Liver (tissue), 9 donors: ENCODE results near the gene FER. TPM values are rescaled to one million over a fixed set of nuclear protein-coding genes. Genes with fewer than 3 reads are reported as not detected.

ENCODE experiments used
- DNase-seq: peaks from one replicate; pipeline ENCODE4 v3.0.0-alpha.2; 2017; ENCODE audit warnings: low spot score
- H3K27ac ChIP-seq, 2 donors: one replicate each; pipeline ENCODE4 v1.7.0; 2013; ENCODE audit warnings: inconsistent platforms in 2 of 2, low read length in 2 of 2, control low read depth in 1 of 2, low read depth in 1 of 2, mild to moderate bottlenecking in 1 of 2
- H3K27me3 ChIP-seq, 4 donors: one replicate each; pipeline versions ENCODE4 v1.6.1 to v1.7.0; 2013; ENCODE audit warnings: low read length in 3 of 4, inconsistent platforms in 1 of 4, mild to moderate bottlenecking in 1 of 4, moderate library complexity in 1 of 4; ENCODE audit not compliant: control insufficient read depth in 4 of 4, insufficient read depth in 4 of 4
- H3K36me3 ChIP-seq, 4 donors: one replicate each; pipeline versions ENCODE4 v1.6.1 to v1.7.0; 2013; ENCODE audit warnings: low read length in 3 of 4, mild to moderate bottlenecking in 3 of 4, low read depth in 1 of 4, moderate library complexity in 1 of 4; ENCODE audit not compliant: control insufficient read depth in 4 of 4, insufficient read depth in 3 of 4
- H3K4me1 ChIP-seq, 4 donors: one replicate each; pipeline versions ENCODE4 v1.6.1 to v1.7.0; 2013; ENCODE audit warnings: low read length in 3 of 4, mild to moderate bottlenecking in 3 of 4, moderate library complexity in 1 of 4; ENCODE audit not compliant: control insufficient read depth in 4 of 4, insufficient read depth in 4 of 4
- H3K4me3 ChIP-seq, 3 donors: one replicate each; pipeline versions ENCODE4 v1.6.1 to v1.7.0; 2013; ENCODE audit warnings: low read length in 3 of 3, control low read depth in 1 of 3, low read depth in 1 of 3, mild to moderate bottlenecking in 1 of 3
- H3K9ac ChIP-seq, 2 donors: one replicate each; pipeline ENCODE4 v1.7.0; 2013; ENCODE audit warnings: low read length in 2 of 2, mild to moderate bottlenecking in 2 of 2, moderate library complexity in 2 of 2, control low read depth in 1 of 2, low read depth in 1 of 2
- H3K9me3 ChIP-seq, 4 donors: one replicate each; pipeline versions ENCODE4 v1.6.1 to v1.7.0; 2013; ENCODE audit warnings: low read length in 3 of 4; ENCODE audit not compliant: control insufficient read depth in 4 of 4
- CTCF ChIP-seq: fragments of 150-350 bp; IDR thresholded peaks from 2 replicates; pipeline ENCODE4 v1.5.1; 2017; ENCODE audit warnings: improper control_type of control experiment, low read depth, low read length; ENCODE audit not compliant: missing input control
- FOXA1 ChIP-seq: IDR thresholded peaks from 2 replicates; pipeline ENCODE4 v1.6.1; 2016; ENCODE audit warnings: antibody characterized with exemption
- JUND ChIP-seq, 2 donors: IDR thresholded peaks; 2 replicates each; pipeline ENCODE4 v1.6.1; 2016; ENCODE audit warnings: antibody characterized with exemption in 2 of 2
- RAD21 ChIP-seq, 2 donors: IDR thresholded peaks; 2 replicates each; pipeline ENCODE4 v1.6.1; 2016; ENCODE audit warnings: antibody characterized with exemption in 2 of 2, mild to moderate bottlenecking in 2 of 2
- RXRA ChIP-seq, 2 donors: IDR thresholded peaks; 2 replicates each; pipeline ENCODE4 v1.6.1; 2017 to 2018; ENCODE audit warnings: antibody characterized with exemption in 2 of 2, mild to moderate bottlenecking in 1 of 2
- SP1 ChIP-seq: IDR thresholded peaks from 2 replicates; pipeline ENCODE4 v1.6.1; 2018; ENCODE audit warnings: antibody characterized with exemption, mild to moderate bottlenecking
- TAF1 ChIP-seq: conservative IDR thresholded peaks from 2 replicates; pipeline ENCODE4 v1.6.1; 2016; ENCODE audit warnings: antibody characterized with exemption, mild to moderate bottlenecking
- YY1 ChIP-seq: IDR thresholded peaks from 2 replicates; pipeline ENCODE4 v1.6.1; 2016; ENCODE audit warnings: antibody characterized with exemption, mild to moderate bottlenecking
- WGBS: extraction: QIAGEN DNeasy Blood & Tissue Kit; methylation state at CpG from one replicate; pipeline ENCODE4 v1.1.7; 2013; 5-methylcytosine and 5-hydroxymethylcytosine counted together
- polyA plus RNA-seq, 2 donors: library from polyadenylated mRNA; stranded (reverse) in 1 of 2; unstranded in 1 of 2; fragments of 200-250 nt in 1 of 2; fragments of >200 nt in 1 of 2; fragmentation: Nextera tagmentation in 1 of 2; extraction: Ambion mirVana in 1 of 2; gene quantifications; one replicate each; pipeline versions ENCODE4 v1.2.1 to v1.2.3, GENCODE V29; 2013 to 2015
- total RNA-seq, 2 donors: library from RNA; depleted of rRNA; stranded (reverse); fragments of >200 nt; gene quantifications; one replicate each; pipeline ENCODE4 v1.2.3, GENCODE V29; 2014
- TF ChIP-seq, protein P1 (sequence below): IDR thresholded peaks from 2 replicates; pipeline ENCODE4 v1.6.1; 2016; ENCODE audit warnings: antibody characterized with exemption, mild to moderate bottlenecking
- TF ChIP-seq, protein P2 (sequence below): IDR thresholded peaks from 2 replicates; pipeline ENCODE4 v1.6.1; 2016; ENCODE audit warnings: antibody characterized with exemption
- TF ChIP-seq, protein P3 (sequence below): IDR thresholded peaks from 2 replicates; pipeline ENCODE4 v1.6.1; 2016; ENCODE audit warnings: antibody characterized with exemption
- donor health status: healthy.
- donor health status: healthy.
- donor health status: healthy.
- donor health status: healthy.
- donor health status: healthy.

Gene FER
- total and polyA plus RNA-seq, 4 donors, result 0.83 to 9.8 (median 5.9) TPM

GRCh38 chr5:108822211-108822947 is 74.7 kb downstream of the FER start:
- no peaks in the 10 kb centered on the region for H3K27me3 ChIP-seq
- 87% methylated on average over 7 of the region's 7 CpGs for WGBS
- H3K4me3 ChIP-seq, result no peak overlapping the region
- no peaks in the 10 kb centered on the region for H3K4me1 ChIP-seq
- no peak overlapping the region for H3K9ac ChIP-seq
- DNase-seq, result no peak
- no peaks in the 10 kb centered on the region for H3K36me3 ChIP-seq
- H3K27ac ChIP-seq, result no peak overlapping the region
- H3K9me3 ChIP-seq, result no peaks in the 10 kb centered on the region
- no peak for TF ChIP-seq YY1
- TF ChIP-seq, protein P1, sequence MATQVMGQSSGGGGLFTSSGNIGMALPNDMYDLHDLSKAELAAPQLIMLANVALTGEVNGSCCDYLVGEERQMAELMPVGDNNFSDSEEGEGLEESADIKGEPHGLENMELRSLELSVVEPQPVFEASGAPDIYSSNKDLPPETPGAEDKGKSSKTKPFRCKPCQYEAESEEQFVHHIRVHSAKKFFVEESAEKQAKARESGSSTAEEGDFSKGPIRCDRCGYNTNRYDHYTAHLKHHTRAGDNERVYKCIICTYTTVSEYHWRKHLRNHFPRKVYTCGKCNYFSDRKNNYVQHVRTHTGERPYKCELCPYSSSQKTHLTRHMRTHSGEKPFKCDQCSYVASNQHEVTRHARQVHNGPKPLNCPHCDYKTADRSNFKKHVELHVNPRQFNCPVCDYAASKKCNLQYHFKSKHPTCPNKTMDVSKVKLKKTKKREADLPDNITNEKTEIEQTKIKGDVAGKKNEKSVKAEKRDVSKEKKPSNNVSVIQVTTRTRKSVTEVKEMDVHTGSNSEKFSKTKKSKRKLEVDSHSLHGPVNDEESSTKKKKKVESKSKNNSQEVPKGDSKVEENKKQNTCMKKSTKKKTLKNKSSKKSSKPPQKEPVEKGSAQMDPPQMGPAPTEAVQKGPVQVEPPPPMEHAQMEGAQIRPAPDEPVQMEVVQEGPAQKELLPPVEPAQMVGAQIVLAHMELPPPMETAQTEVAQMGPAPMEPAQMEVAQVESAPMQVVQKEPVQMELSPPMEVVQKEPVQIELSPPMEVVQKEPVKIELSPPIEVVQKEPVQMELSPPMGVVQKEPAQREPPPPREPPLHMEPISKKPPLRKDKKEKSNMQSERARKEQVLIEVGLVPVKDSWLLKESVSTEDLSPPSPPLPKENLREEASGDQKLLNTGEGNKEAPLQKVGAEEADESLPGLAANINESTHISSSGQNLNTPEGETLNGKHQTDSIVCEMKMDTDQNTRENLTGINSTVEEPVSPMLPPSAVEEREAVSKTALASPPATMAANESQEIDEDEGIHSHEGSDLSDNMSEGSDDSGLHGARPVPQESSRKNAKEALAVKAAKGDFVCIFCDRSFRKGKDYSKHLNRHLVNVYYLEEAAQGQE, result no peak

GRCh38 chr5:108827131-108827530 is 79.4 kb downstream of the FER start:
- H3K9ac ChIP-seq, result no peak overlapping the region
- TF ChIP-seq JUND (IDR thresholded peaks at IDR 0.05) (no peak), SP1 (no peak), RAD21 (IDR thresholded peaks at IDR 0.05) (no peak), YY1 (no peak), FOXA1 (no peak), TAF1 (no peak), CTCF (no peak), RXRA (IDR thresholded peaks at IDR 0.05) (no peak)
- TF ChIP-seq, protein P2, sequence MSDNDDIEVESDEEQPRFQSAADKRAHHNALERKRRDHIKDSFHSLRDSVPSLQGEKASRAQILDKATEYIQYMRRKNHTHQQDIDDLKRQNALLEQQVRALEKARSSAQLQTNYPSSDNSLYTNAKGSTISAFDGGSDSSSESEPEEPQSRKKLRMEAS, result no peak
- TF ChIP-seq, protein P3, sequence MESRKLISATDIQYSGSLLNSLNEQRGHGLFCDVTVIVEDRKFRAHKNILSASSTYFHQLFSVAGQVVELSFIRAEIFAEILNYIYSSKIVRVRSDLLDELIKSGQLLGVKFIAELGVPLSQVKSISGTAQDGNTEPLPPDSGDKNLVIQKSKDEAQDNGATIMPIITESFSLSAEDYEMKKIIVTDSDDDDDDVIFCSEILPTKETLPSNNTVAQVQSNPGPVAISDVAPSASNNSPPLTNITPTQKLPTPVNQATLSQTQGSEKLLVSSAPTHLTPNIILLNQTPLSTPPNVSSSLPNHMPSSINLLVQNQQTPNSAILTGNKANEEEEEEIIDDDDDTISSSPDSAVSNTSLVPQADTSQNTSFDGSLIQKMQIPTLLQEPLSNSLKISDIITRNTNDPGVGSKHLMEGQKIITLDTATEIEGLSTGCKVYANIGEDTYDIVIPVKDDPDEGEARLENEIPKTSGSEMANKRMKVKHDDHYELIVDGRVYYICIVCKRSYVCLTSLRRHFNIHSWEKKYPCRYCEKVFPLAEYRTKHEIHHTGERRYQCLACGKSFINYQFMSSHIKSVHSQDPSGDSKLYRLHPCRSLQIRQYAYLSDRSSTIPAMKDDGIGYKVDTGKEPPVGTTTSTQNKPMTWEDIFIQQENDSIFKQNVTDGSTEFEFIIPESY, result no peak
- 83% methylated on average over 1 of the region's 1 CpG for WGBS

More at GRCh38 chr5:108827131-108827530, 79.4 kb downstream of the FER start:
- Histone ChIP-seq H3K27ac (no peak overlapping the region), H3K4me1 (no peaks in the 10 kb centered on the region), H3K36me3 (no peaks in the 10 kb centered on the region), H3K27me3 (no peaks in the 10 kb centered on the region), H3K9me3 (no peaks in the 10 kb centered on the region), H3K4me3 (no peak overlapping the region)
- no peak for DNase-seq
